Stromal cell of bone marrow (primary cell): ENCODE data around the gene S100A12.

ENCODE experiments used
- DNase-seq: peaks from one replicate; pipeline ENCODE4 v3.0.0-alpha.2; 2012; ENCODE audit warnings: low read depth

S100A12 gene

GRCh38 chr1:153368495-153368894 lies 6.9 kb downstream of the S100A12 start:
- no peak for DNase-seq

- DNase-seq: no peak
Measured at GRCh38 chr1:153367090-153367489, 8.3 kb downstream of the S100A12 start.

GRCh38 chr1:153366261-153366660 lies 9.2 kb downstream of the S100A12 start:
- DNase-seq: no peak

- no peak for DNase-seq
Measured at GRCh38 chr1:153365696-153366095, 9.7 kb downstream of the S100A12 start.

- no peak for DNase-seq
Measured at GRCh38 chr1:153364766-153365666, 10.4 kb downstream of the S100A12 start.

GRCh38 chr1:153364156-153364555 lies 11.3 kb downstream of the S100A12 start:
- DNase-seq: no peak

- DNase-seq: no peak
Measured at GRCh38 chr1:153363641-153364040, 11.8 kb downstream of the S100A12 start.

GRCh38 chr1:153362187-153362775 lies 13.1 kb downstream of the S100A12 start:
- no peak for DNase-seq

GRCh38 chr1:153361480-153362109 lies 13.8 kb downstream of the S100A12 start:
- no peak for DNase-seq

GRCh38 chr1:153360592-153361479 lies 14.6 kb downstream of the S100A12 start:
- DNase-seq: no peak

- no peak for DNase-seq
Measured at GRCh38 chr1:153360190-153360589, 15.2 kb downstream of the S100A12 start.

GRCh38 chr1:153359241-153359640 lies 16.2 kb downstream of the S100A12 start:
- no peak for DNase-seq

GRCh38 chr1:153358691-153358975 lies 16.8 kb downstream of the S100A12 start:
- DNase-seq: no peak

GRCh38 chr1:153357853-153358690 lies 17.3 kb downstream of the S100A12 start, which contains the start of gene S100A9:
Gene S100A9, plus strand, starts transcription at chr1:153357854. Its CDS starts 430 bp downstream, at chr1:153358284.
- DNase-seq: no peak

GRCh38 chr1:153357076-153357852 lies 18.2 kb downstream of the S100A12 start:
- DNase-seq: no peak

GRCh38 chr1:153356392-153357075 lies 18.9 kb downstream of the S100A12 start:
- no peak for DNase-seq

GRCh38 chr1:153355445-153356071 lies 19.9 kb downstream of the S100A12 start:
- no peak for DNase-seq

- DNase-seq: no peak
Measured at GRCh38 chr1:153354515-153355193, 20.8 kb downstream of the S100A12 start.
